H1 (cell line): ENCODE measurements around the gene ZNF641. TPM values are rescaled to one million over a fixed set of nuclear protein-coding genes. Genes with fewer than 3 reads are reported as not detected.

ENCODE experiments used
- CBX5 ChIP-seq: fragments of 300-800, 300-1000 bp; sonication (generic); IDR thresholded peaks from 2 replicates; pipeline ENCODE4 v1.7.1; 2016; ENCODE audit warnings: antibody characterized with exemption, low read length, low read depth
- CHD2 ChIP-seq: IDR thresholded peaks from 2 replicates; pipeline ENCODE4 v1.6.1; 2012; ENCODE audit warnings: low read length, improper control_type of control experiment
- KDM5A ChIP-seq: fragments of 200-600 bp; IDR thresholded peaks from 2 replicates; pipeline ENCODE4 v1.7.1; 2012; ENCODE audit warnings: mild to moderate bottlenecking, low read length, inconsistent platforms, mixed read lengths
- polyA plus RNA-seq, 7 experiments: library from polyadenylated mRNA; depleted of rRNA in 3 of 7; stranded (reverse) in 5 of 7; unstranded in 2 of 7; fragments of >200 nt in 5 of 7; fragments of 200-250 nt in 2 of 7; gene quantifications; 1 replicate in 5 of 7; 2 replicates in 1 of 7; 4 replicates in 1 of 7; pipeline versions ENCODE4 v1.2.1 to v1.2.3, GENCODE V29; 2011 to 2013; ENCODE audit warnings: missing spikeins in 2 of 7, mixed read lengths in 2 of 7
- total RNA-seq: library from RNA; stranded (reverse); fragmentation: NEBNext Ultra II Directional; extraction: Animal tissue kit (Norgen Biotek cat#: 25700); gene quantifications from 2 replicates; pipeline ENCODE4 v1.2.1, GENCODE V29; 2021

The ZNF641 gene
- total and polyA plus RNA-seq, 2 of the 8 experiments (the other 6 are each of a cell fraction or from before 2014, with no cell fraction given): 2.4 to 6.2 TPM

- TF ChIP-seq KDM5A (no peak), CHD2 (no peak), CBX5 (no peak)
These were observed 38.2 kb upstream of the ZNF641 start (continued) for GRCh38 chr12:48388938-48389337.
